GM18867 (cell line): ENCODE measurements around the gene KLHL13.

Experiments used
- ATAC-seq: cut with Tn5 transposase; IDR thresholded peaks from one replicate; pipeline ENCODE4 v1.9.1; 2021; ENCODE audit warnings: mild to moderate bottlenecking, moderate library complexity; ENCODE audit not compliant: unreplicated experiment

KLHL13 gene

GRCh38 chrX:117892469-117892868 is 224.1 kb downstream of the KLHL13 start:
- ATAC-seq = no peak

- ATAC-seq = no peak
These were observed 244.8 kb downstream of the KLHL13 start for GRCh38 chrX:117871796-117872195.

GRCh38 chrX:117860517-117860916 is 256.1 kb downstream of the KLHL13 start:
- ATAC-seq = no peak

- no peak for ATAC-seq
These were observed 261.8 kb downstream of the KLHL13 start for GRCh38 chrX:117854806-117855205.

- no peak for ATAC-seq
These were observed 265.6 kb downstream of the KLHL13 start for GRCh38 chrX:117851025-117851424.
